Astrocyte (in vitro differentiated cells and primary cell): ENCODE data around the gene PLXDC2. TPM values are rescaled to one million over a fixed set of nuclear protein-coding genes. Genes with fewer than 3 reads are reported as not detected.

Experiments used
- DNase-seq: peaks from one replicate; pipeline ENCODE4 v3.0.0-alpha.2; 2010; ENCODE audit warnings: low read depth
- FAIRE-seq: peaks from 2 replicates; lab custom pipeline; 2011; peaks lifted over from hg19 to GRCh38; lab: Jason Lieb, UNC
- H2AFZ ChIP-seq: 2 replicates; pipeline ENCODE4 v1.6.0; 2012; ENCODE audit warnings: low read depth, low read length, inconsistent platforms
- H3K27ac ChIP-seq: 2 replicates; pipeline ENCODE4 v1.5.1; 2011; ENCODE audit warnings: low read depth, low read length, inconsistent platforms
- H3K27me3 ChIP-seq: 2 replicates; pipeline ENCODE4 v1.6.0; 2011; ENCODE audit warnings: low read length, inconsistent platforms; ENCODE audit not compliant: insufficient read depth
- H3K36me3 ChIP-seq: 2 replicates; pipeline ENCODE4 v1.5.1; 2011; ENCODE audit warnings: low read length, inconsistent platforms; ENCODE audit not compliant: insufficient read depth
- H3K4me1 ChIP-seq: 2 replicates; pipeline ENCODE4 v1.5.1; 2011; ENCODE audit warnings: low read length, inconsistent platforms; ENCODE audit not compliant: insufficient read depth
- H3K4me2 ChIP-seq: 2 replicates; pipeline ENCODE4 v1.6.0; 2012; ENCODE audit warnings: low read length, inconsistent platforms
- H3K4me3 ChIP-seq: 2 replicates; pipeline ENCODE4 v1.5.1; 2011; ENCODE audit warnings: low read depth, mild to moderate bottlenecking, low read length, inconsistent platforms; ENCODE audit not compliant: insufficient read depth
- H3K79me2 ChIP-seq: 2 replicates; pipeline ENCODE4 v1.6.0; 2012; ENCODE audit warnings: mild to moderate bottlenecking, low read length, inconsistent platforms; ENCODE audit not compliant: insufficient read depth
- H3K9ac ChIP-seq: 2 replicates; pipeline ENCODE4 v1.6.0; 2012; ENCODE audit warnings: mild to moderate bottlenecking, low read length, inconsistent platforms
- H3K9me3 ChIP-seq: 2 replicates; pipeline ENCODE4 v1.5.1; 2012; ENCODE audit warnings: low read depth, mild to moderate bottlenecking, low read length, inconsistent platforms; ENCODE audit not compliant: insufficient read depth
- H4K20me1 ChIP-seq: 2 replicates; pipeline ENCODE4 v1.6.0; 2012; ENCODE audit warnings: low read length, inconsistent platforms; ENCODE audit not compliant: insufficient read depth
- H3K27ac Mint-ChIP-seq: one replicate; pipeline ENCODE4 v1.8.0; 2021; ENCODE audit warnings: mild to moderate bottlenecking, mixed read lengths; ENCODE audit not compliant: unreplicated experiment
- H3K27me3 Mint-ChIP-seq: one replicate; pipeline ENCODE4 v1.8.0; 2021; ENCODE audit warnings: low read depth, mixed read lengths; ENCODE audit not compliant: unreplicated experiment
- H3K36me3 Mint-ChIP-seq: one replicate; pipeline ENCODE4 v1.8.0; 2021; ENCODE audit warnings: low read depth, mixed read lengths; ENCODE audit not compliant: unreplicated experiment
- H3K4me1 Mint-ChIP-seq: one replicate; pipeline ENCODE4 v1.8.0; 2021; ENCODE audit warnings: low read depth, mixed read lengths; ENCODE audit not compliant: unreplicated experiment
- H3K4me3 Mint-ChIP-seq: one replicate; pipeline ENCODE4 v1.8.0; 2021; ENCODE audit warnings: mild to moderate bottlenecking, moderate library complexity, mixed read lengths; ENCODE audit not compliant: unreplicated experiment
- H3K9me3 Mint-ChIP-seq: one replicate; pipeline ENCODE4 v1.8.0; 2021; ENCODE audit warnings: mild to moderate bottlenecking, mixed read lengths; ENCODE audit not compliant: unreplicated experiment
- EZH2 ChIP-seq: IDR thresholded peaks from 2 replicates; pipeline ENCODE4 v1.6.1; 2012; ENCODE audit warnings: mild to moderate bottlenecking, low read length, inconsistent platforms; ENCODE audit not compliant: insufficient read depth
- total RNA-seq: library from RNA; stranded (reverse); gene quantifications from 2 replicates; pipeline ENCODE4 v1.2.1, GENCODE V29; 2021
- TF ChIP-seq, protein P1 (sequence below): IDR thresholded peaks from 2 replicates; pipeline ENCODE4 v1.5.1; 2011; ENCODE audit warnings: low read depth, mild to moderate bottlenecking, inconsistent platforms, low read length, moderate library complexity; ENCODE audit not compliant: insufficient read depth

Gene PLXDC2
- total RNA-seq, 1 donor from 2014 or later = 36.1 TPM

GRCh38 chr10:19865676-19866075, 49.4 kb downstream of the PLXDC2 start:
- no peak for FAIRE-seq
- Histone ChIP-seq H3K79me2 (no peaks in the 10 kb centered on the region), H3K27me3 (no peaks in the 10 kb centered on the region), H3K4me3 (no peak overlapping the region), H3K36me3 (no peaks in the 10 kb centered on the region), H4K20me1 (peaks cover 3% of the 10 kb centered on the region), H3K9me3 (no peaks in the 10 kb centered on the region), H3K9ac (no peak overlapping the region), H3K4me2 (no peak overlapping the region), H3K4me1 (no peaks in the 10 kb centered on the region), H3K27ac (no peak overlapping the region), H2AFZ (no peak overlapping the region)
- H3K27ac Mint-ChIP-seq = no peak overlapping the region
- DNase-seq = no peak
- peaks cover 7% of the 10 kb centered on the region for H3K9me3 Mint-ChIP-seq
- H3K36me3 Mint-ChIP-seq = peaks cover 10% of the 10 kb centered on the region
- no peaks in the 10 kb centered on the region for H3K27me3 Mint-ChIP-seq
- no peak for TF ChIP-seq EZH2
- TF ChIP-seq, protein P1, sequence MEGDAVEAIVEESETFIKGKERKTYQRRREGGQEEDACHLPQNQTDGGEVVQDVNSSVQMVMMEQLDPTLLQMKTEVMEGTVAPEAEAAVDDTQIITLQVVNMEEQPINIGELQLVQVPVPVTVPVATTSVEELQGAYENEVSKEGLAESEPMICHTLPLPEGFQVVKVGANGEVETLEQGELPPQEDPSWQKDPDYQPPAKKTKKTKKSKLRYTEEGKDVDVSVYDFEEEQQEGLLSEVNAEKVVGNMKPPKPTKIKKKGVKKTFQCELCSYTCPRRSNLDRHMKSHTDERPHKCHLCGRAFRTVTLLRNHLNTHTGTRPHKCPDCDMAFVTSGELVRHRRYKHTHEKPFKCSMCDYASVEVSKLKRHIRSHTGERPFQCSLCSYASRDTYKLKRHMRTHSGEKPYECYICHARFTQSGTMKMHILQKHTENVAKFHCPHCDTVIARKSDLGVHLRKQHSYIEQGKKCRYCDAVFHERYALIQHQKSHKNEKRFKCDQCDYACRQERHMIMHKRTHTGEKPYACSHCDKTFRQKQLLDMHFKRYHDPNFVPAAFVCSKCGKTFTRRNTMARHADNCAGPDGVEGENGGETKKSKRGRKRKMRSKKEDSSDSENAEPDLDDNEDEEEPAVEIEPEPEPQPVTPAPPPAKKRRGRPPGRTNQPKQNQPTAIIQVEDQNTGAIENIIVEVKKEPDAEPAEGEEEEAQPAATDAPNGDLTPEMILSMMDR = no peak
- no peak overlapping the region for H3K4me3 Mint-ChIP-seq
- no peaks in the 10 kb centered on the region for H3K4me1 Mint-ChIP-seq

- no peak overlapping the region for H3K4me2 ChIP-seq
- H3K27me3 ChIP-seq = no peaks in the 10 kb centered on the region
- H3K79me2 ChIP-seq = no peaks in the 10 kb centered on the region
- H4K20me1 ChIP-seq = no peaks in the 10 kb centered on the region
- TF ChIP-seq, protein P1 = no peak
- TF ChIP-seq EZH2 = no peak
- no peak overlapping the region for H3K27ac Mint-ChIP-seq
- no peak overlapping the region for H3K27ac ChIP-seq
- FAIRE-seq (no peak), DNase-seq (no peak)
- no peak overlapping the region for H3K4me3 Mint-ChIP-seq
- peaks cover 13% of the 10 kb centered on the region for H3K36me3 Mint-ChIP-seq
- no peaks in the 10 kb centered on the region for H3K4me1 ChIP-seq
- H2AFZ ChIP-seq = no peak overlapping the region
- no peaks in the 10 kb centered on the region for H3K4me1 Mint-ChIP-seq
- no peak overlapping the region for H3K4me3 ChIP-seq
- no peak overlapping the region for H3K9ac ChIP-seq
- no peaks in the 10 kb centered on the region for H3K27me3 Mint-ChIP-seq
- no peaks in the 10 kb centered on the region for H3K36me3 ChIP-seq
- H3K9me3 ChIP-seq = no peaks in the 10 kb centered on the region
- peaks cover 7% of the 10 kb centered on the region for H3K9me3 Mint-ChIP-seq
These were observed 53.1 kb downstream of the PLXDC2 start for GRCh38 chr10:19869370-19869769.

DNA sequence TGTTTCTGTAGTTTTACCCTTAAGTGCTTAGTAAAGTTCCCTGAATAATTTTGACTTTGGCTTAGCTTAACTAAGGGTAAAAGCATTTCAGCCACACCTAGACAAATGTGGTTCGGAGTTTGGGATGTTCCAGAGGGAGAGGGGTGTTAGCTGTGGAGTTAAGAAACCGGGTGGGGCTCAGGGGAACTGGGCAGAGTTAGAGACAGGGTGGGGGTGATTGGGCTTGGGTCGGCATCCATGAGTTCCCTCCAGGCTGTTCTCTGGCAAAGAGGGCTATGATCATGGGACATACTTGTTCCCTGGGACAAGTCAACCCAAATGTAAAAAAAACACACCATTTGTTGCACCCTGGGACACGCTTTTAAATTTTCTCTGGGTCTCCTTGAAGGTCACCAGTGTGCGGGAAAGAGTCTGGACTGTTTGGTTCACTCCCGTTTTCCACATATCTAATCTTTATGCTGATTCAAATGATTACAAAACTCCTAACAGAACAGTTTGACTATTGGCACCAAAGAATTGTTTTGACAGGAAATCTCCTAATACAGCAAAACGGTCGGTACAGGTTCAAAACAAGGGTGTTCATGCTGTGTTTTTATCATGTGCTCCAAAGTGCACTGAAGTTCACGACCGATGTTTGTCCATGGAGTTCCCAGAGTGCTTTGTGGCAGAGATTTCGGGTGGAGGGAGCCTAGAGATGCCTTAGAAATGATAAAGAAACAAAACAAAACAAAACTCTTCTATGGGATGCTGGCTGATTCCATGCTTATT, 56.5 kb downstream of the PLXDC2 start:
- H3K4me2 ChIP-seq = no peak overlapping the region
- H3K4me3 ChIP-seq = no peak overlapping the region
- TF ChIP-seq EZH2 = no peak
- H4K20me1 ChIP-seq = no peaks in the 10 kb centered on the region
- Mint-ChIP-seq H3K9me3 (no peaks in the 10 kb centered on the region), H3K36me3 (peaks cover 7% of the 10 kb centered on the region), H3K4me1 (peaks cover 9% of the 10 kb centered on the region), H3K27me3 (no peaks in the 10 kb centered on the region), H3K27ac (no peak overlapping the region), H3K4me3 (no peak overlapping the region)
- no peaks in the 10 kb centered on the region for H3K79me2 ChIP-seq
- H3K36me3 ChIP-seq = no peaks in the 10 kb centered on the region
- no peak overlapping the region for H3K9ac ChIP-seq
- H3K27me3 ChIP-seq = no peaks in the 10 kb centered on the region
- FAIRE-seq (no peak), DNase-seq (no peak)
- H2AFZ ChIP-seq = no peak overlapping the region
- H3K4me1 ChIP-seq = no peaks in the 10 kb centered on the region
- H3K9me3 ChIP-seq = no peaks in the 10 kb centered on the region
- no peak overlapping the region for H3K27ac ChIP-seq
